HepG2 (cell line): ENCODE data around the gene REM2. TPM values are rescaled to one million over a fixed set of nuclear protein-coding genes. Genes with fewer than 3 reads are reported as not detected.

Experiments used
- AGO1 ChIP-seq: fragments of 200-400 bp; formaldehyde crosslinking; IDR thresholded peaks from 2 replicates; pipeline ENCODE4 v1.6.1; 2017; ENCODE audit warnings: mild to moderate bottlenecking, low read depth, low read length, moderate library complexity; ENCODE audit not compliant: poor library complexity, severe bottlenecking
- ETV5 ChIP-seq: IDR thresholded peaks from 2 replicates; pipeline ENCODE4 v1.6.1; 2018; ENCODE audit warnings: missing biosample characterization, missing genetic modification reagents, inconsistent platforms, borderline replicate concordance
- GATAD2A ChIP-seq: IDR thresholded peaks from 2 replicates; pipeline ENCODE4 v1.6.1; 2016
- KDM5B ChIP-seq: sonication (generic); formaldehyde crosslinking; IDR thresholded peaks from 2 replicates; pipeline ENCODE4 v1.4.0; 2020; ENCODE audit warnings: missing genetic modification reagents, mild to moderate bottlenecking, borderline replicate concordance
- MTF1 ChIP-seq: sonication (generic); formaldehyde crosslinking; IDR thresholded peaks from 2 replicates; pipeline ENCODE4 v1.5.0; 2020; ENCODE audit warnings: missing genetic modification reagents
- MYC ChIP-seq: sonication (generic); formaldehyde crosslinking; IDR thresholded peaks from 2 replicates; pipeline ENCODE4 v1.9.0; 2021; ENCODE audit warnings: missing genetic modification reagents, borderline replicate concordance
- NBN ChIP-seq: fragments of 450-650 bp; conservative IDR thresholded peaks from 2 replicates; pipeline ENCODE4 v1.6.1; 2017
- NFKB2 ChIP-seq: sonication (generic); formaldehyde crosslinking; IDR thresholded peaks from 2 replicates; pipeline ENCODE4 v1.4.0; 2020; ENCODE audit warnings: missing genetic modification reagents, borderline replicate concordance
- PLRG1 ChIP-seq: fragments of 450-650 bp; conservative IDR thresholded peaks from 2 replicates; pipeline ENCODE4 v1.6.1; 2016
- POLR2A ChIP-seq, 2 experiments: IDR thresholded peaks; 2 replicates each; pipeline ENCODE4 v1.6.1; 2011; ENCODE audit warnings: low read depth in 2 of 2, low read length in 2 of 2, mild to moderate bottlenecking in 1 of 2, moderate library complexity in 1 of 2; ENCODE audit not compliant: insufficient read depth in 1 of 2
- RBM39 ChIP-seq: fragments of 200-400 bp; formaldehyde crosslinking; IDR thresholded peaks from one replicate; pipeline ENCODE4 v1.6.1; 2018; ENCODE audit warnings: antibody characterized with exemption, mild to moderate bottlenecking, low read depth, low read length; ENCODE audit not compliant: poor library complexity, severe bottlenecking
- SRSF1 ChIP-seq: fragments of 200-400 bp; formaldehyde crosslinking; optimal IDR thresholded peaks from 2 replicates; pipeline ENCODE3; 2017; ENCODE audit warnings: mild to moderate bottlenecking, low read depth, low read length, moderate library complexity
- SRSF9 ChIP-seq: fragments of 200-400 bp; formaldehyde crosslinking; IDR thresholded peaks from 2 replicates; pipeline ENCODE4 v1.6.1; 2018; ENCODE audit warnings: borderline replicate concordance, mild to moderate bottlenecking, low read depth, low read length; ENCODE audit not compliant: insufficient read depth, poor library complexity, severe bottlenecking
- TAF1 ChIP-seq: sonication (generic); formaldehyde crosslinking; IDR thresholded peaks from 2 replicates; pipeline ENCODE4 v1.4.0; 2020; ENCODE audit warnings: missing genetic modification reagents
- ZBTB38 ChIP-seq: sonication (generic); formaldehyde crosslinking; IDR thresholded peaks from 2 replicates; pipeline ENCODE4 v1.5.1; 2020; ENCODE audit warnings: mild to moderate bottlenecking, missing genetic modification reagents
- ZFP90 ChIP-seq: sonication (generic); formaldehyde crosslinking; IDR thresholded peaks from 2 replicates; pipeline ENCODE4 v1.8.0; 2022; ENCODE audit warnings: missing genetic modification reagents, mild to moderate bottlenecking, inconsistent platforms, borderline replicate concordance
- ZNF34 ChIP-seq: sonication (generic); formaldehyde crosslinking; IDR thresholded peaks from 2 replicates; pipeline ENCODE4 v1.4.0; 2020; ENCODE audit warnings: mild to moderate bottlenecking, missing genetic modification reagents, borderline replicate concordance
- ZNF44 ChIP-seq: sonication (generic); formaldehyde crosslinking; IDR thresholded peaks from 2 replicates; pipeline ENCODE4 v1.5.1; 2020; ENCODE audit warnings: mild to moderate bottlenecking, missing genetic modification reagents
- ZNF446 ChIP-seq: sonication (generic); formaldehyde crosslinking; IDR thresholded peaks from 2 replicates; pipeline ENCODE4 v1.5.0; 2020; ENCODE audit warnings: mild to moderate bottlenecking, missing genetic modification reagents
- ZNF788 ChIP-seq: sonication (generic); formaldehyde crosslinking; IDR thresholded peaks from 2 replicates; pipeline ENCODE4 v1.5.0; 2020; ENCODE audit warnings: mild to moderate bottlenecking, missing genetic modification reagents, borderline replicate concordance
- ZXDC ChIP-seq: sonication (generic); formaldehyde crosslinking; IDR thresholded peaks from 2 replicates; pipeline ENCODE4 v1.5.0; 2020; ENCODE audit warnings: mild to moderate bottlenecking, missing genetic modification reagents
- polyA plus RNA-seq, 8 experiments: library from polyadenylated mRNA; depleted of rRNA in 3 of 8; stranded (reverse) in 7 of 8; unstranded in 1 of 8; fragments of >200 nt; fragmentation: Illumina TruSeq in 4 of 8; extraction: Trizol in 4 of 8; gene quantifications; 2 replicates each; pipeline versions ENCODE4 v1.2.1 to v1.2.3, GENCODE V29; 2011 to 2016; ENCODE audit warnings: low read depth in 4 of 8, missing spikeins in 1 of 8, mixed read lengths in 1 of 8; ENCODE audit not compliant: insufficient read depth in 1 of 8
- total RNA-seq, 5 experiments: library from RNA; depleted of rRNA; stranded (reverse); fragments of >200 nt; fragmentation: Illumina TruSeq; extraction: Trizol; gene quantifications; 2 replicates each; pipeline ENCODE4 v1.2.3, GENCODE V29; 2016; ENCODE audit warnings: low read depth in 1 of 5
- TF ChIP-seq, protein P1 (sequence below): sonication (generic); formaldehyde crosslinking; IDR thresholded peaks from 2 replicates; pipeline ENCODE4 v1.5.0; 2020; ENCODE audit warnings: mild to moderate bottlenecking, missing genetic modification reagents
- TF ChIP-seq, protein P2 (sequence below): IDR thresholded peaks from 2 replicates; pipeline ENCODE4 v1.6.1; 2018; ENCODE audit warnings: missing genetic modification reagents
- TF ChIP-seq, protein P3 (sequence below): sonication (generic); formaldehyde crosslinking; IDR thresholded peaks from 2 replicates; pipeline ENCODE4 v1.5.0; 2020; ENCODE audit warnings: missing genetic modification reagents

Gene REM2
- total and polyA plus RNA-seq, 2 of the 13 experiments (the other 11 are each of a cell fraction or from before 2014, with no cell fraction given) = 0.20 TPM; not detected in 1

GRCh38 chr14:22837750-22838538 lies 45.1 kb upstream of the REM2 start (continued):
- TF ChIP-seq, protein P1, sequence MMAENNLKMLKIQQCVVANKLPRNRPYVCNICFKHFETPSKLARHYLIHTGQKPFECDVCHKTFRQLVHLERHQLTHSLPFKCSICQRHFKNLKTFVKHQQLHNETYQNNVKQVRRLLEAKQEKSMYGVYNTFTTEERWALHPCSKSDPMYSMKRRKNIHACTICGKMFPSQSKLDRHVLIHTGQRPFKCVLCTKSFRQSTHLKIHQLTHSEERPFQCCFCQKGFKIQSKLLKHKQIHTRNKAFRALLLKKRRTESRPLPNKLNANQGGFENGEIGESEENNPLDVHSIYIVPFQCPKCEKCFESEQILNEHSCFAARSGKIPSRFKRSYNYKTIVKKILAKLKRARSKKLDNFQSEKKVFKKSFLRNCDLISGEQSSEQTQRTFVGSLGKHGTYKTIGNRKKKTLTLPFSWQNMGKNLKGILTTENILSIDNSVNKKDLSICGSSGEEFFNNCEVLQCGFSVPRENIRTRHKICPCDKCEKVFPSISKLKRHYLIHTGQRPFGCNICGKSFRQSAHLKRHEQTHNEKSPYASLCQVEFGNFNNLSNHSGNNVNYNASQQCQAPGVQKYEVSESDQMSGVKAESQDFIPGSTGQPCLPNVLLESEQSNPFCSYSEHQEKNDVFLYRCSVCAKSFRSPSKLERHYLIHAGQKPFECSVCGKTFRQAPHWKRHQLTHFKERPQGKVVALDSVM = no peak
- TF ChIP-seq ZNF788 (CRISPR knock-in tag) (0 out of 2 replicates have a peak, but pooled peaks have one; percentile 21), SRSF1 (no peak), ZBTB38 (CRISPR knock-in tag) (0 out of 2 replicates have a peak, but pooled peaks have one; percentile 2), NFKB2 (CRISPR knock-in tag) (no peak), ETV5 (CRISPR knock-in tag) (no peak), ZNF44 (CRISPR knock-in tag) (no peak), ZXDC (CRISPR knock-in tag) (no peak), GATAD2A (CRISPR knock-in tag) (no peak), ZFP90 (CRISPR knock-in tag) (peak; percentile 72; the same call in 1 of the 2 replicates), SRSF9 (no peak), POLR2A (IDR thresholded peaks at IDR 0.05; ENCODE audit: insufficient read depth in 1 of 2, low read depth in 2 of 2, low read length in 2 of 2) (no peak), TAF1 (no peak), NBN (no peak), ZNF446 (CRISPR knock-in tag) (no peak), PLRG1 (no peak), KDM5B (CRISPR knock-in tag) (no peak; the same call in 1 of the 2 replicates), MYC (CRISPR knock-in tag) (no peak), ZNF34 (CRISPR knock-in tag) (no peak), MTF1 (CRISPR knock-in tag) (no peak), RBM39 (peak; percentile 48), AGO1 (peak; percentile 1)
- TF ChIP-seq, protein P2, sequence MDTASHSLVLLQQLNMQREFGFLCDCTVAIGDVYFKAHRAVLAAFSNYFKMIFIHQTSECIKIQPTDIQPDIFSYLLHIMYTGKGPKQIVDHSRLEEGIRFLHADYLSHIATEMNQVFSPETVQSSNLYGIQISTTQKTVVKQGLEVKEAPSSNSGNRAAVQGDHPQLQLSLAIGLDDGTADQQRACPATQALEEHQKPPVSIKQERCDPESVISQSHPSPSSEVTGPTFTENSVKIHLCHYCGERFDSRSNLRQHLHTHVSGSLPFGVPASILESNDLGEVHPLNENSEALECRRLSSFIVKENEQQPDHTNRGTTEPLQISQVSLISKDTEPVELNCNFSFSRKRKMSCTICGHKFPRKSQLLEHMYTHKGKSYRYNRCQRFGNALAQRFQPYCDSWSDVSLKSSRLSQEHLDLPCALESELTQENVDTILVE (CRISPR knock-in tag) = no peak
- TF ChIP-seq, protein P3, sequence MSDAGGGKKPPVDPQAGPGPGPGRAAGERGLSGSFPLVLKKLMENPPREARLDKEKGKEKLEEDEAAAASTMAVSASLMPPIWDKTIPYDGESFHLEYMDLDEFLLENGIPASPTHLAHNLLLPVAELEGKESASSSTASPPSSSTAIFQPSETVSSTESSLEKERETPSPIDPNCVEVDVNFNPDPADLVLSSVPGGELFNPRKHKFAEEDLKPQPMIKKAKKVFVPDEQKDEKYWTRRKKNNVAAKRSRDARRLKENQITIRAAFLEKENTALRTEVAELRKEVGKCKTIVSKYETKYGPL = no peak
